HG03469 (cell line): ENCODE results near the gene PUS10.

Source experiments
- ATAC-seq: cut with Tn5 transposase; IDR thresholded peaks from one replicate; pipeline ENCODE4 v1.9.1; 2021; ENCODE audit warnings: mild to moderate bottlenecking, moderate library complexity, moderate number of reproducible peaks; ENCODE audit not compliant: unreplicated experiment

Gene PUS10

DNA sequence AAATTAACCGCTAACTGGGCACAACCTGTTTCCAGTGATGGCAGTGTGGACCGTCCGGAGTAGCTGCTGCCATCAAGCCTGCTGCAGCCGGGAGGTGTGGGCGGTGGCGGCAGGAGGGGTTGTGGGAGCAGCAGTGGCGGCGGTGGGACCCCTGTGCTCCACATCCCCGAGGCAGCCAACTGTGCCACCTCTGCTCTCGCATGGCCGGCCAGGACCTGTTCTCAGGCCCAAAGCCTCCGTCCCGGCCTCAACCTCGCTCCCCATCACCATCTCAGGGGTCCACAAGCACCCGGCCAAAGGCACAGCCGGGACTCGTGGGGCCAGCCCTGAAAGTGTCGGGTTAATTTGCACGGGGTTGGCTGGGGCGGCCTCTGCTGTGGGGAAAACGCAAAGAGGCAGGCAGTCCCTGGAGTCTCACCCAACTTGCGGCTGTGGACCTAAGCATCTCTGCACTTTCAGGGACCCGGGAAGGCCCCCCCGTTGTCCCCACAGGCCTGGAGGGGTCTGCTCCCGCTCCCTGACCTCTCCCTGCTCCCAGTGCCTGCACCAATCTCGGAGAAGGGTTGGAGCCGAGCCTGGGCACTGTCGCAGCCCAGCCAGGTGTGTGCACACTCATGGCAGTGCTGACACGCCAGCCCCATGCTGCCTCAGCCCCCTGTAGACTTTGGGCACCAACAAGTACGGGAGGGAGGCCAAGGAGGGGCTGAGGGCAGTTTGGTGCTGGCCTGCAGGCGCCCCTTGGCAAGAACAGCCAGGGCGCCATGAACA lies 45.0 kb downstream of the PUS10 start:
- ATAC-seq, result no peak

DNA sequence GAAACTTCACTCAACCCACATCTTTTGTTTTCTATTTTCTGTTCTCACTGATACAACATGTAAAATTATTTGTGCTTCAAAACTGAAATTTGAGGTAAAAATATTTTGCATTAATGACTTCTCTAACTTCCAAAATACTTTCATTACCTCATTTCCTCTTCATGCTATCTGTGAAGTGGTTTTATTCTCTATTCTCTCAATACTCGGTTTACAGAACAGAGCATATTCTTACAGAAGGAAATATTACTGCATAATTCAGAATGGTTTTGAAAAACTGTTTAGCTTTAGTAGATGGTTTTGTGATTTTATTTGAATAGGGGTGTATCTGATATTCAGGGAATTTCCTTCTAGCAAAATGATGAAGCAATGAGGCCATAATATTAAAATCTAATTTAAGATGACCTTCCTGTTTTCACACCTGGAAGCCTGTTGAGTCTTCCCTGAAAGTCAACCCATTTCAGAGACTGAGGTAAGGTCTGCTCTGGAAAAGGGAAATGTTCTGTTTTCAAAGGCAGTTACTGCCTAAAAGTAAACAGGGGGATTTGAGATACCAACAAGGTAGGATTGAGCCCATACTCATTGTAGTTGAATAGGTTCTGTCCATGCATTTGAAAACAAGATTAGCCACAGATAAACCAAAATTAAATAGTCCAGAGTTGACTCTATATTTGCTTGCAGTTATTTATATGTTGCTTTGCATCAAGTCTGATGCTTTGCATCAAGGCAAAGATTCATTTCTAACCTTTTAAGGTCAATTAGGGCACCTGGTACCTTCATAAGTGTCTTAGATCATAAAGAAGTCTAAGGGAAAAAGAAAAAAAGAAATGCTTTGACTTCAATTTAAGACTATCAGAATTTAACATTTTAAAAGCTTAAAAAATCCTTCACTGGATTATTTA lies 51.3 kb downstream of the PUS10 start:
- ATAC-seq, result no peak

DNA sequence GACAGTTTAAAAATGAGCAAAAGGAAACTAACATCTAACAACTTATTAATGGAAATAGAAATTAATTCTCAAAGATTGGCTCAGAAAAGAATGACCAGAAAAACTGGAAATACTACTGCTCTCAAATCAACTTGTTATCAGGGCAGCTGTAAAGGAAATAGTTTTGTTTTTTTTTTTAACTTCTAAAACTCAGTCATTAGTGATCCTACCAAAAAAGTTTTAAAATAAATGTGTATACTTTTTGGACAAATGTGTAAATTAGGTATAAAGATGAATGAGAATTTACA lies 52.6 kb downstream of the PUS10 start:
- ATAC-seq, result no peak

DNA sequence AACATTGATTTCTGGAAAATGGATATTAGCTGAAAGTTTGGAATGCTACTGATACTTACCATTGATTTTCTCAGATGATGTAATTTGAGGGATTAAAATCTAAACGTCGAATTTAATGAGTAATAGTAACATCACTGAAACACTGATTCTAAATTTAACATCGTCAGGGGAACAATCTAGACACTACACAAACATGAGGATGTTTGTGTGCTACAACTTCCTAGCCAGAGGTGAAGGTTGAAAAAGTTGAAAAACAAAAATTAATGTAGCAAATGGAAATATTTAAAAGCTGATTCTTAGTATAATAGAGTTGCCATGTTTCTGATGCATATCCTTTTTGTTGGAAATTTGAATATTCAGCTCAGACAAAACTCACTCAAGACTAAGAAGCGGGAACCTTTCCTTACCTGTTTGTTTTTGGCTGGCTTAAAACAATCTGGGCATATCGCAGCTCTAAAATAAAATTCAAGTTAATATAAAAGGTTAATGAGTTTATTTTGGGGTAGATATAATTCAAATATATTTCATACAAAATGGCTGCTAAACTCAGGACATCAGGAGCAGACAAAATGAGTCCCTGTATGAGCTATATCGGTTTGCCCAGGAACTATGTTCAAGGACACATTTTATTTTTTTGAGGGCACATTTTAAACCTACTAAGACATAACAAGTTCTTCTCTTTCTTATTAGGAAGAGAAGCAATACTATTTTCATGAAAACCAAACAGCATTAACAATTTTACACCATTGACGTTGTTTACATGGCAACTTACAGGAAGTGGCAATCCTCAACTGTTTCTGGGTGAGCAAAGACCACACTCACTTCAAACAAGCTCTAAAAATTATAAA lies 53.2 kb downstream of the PUS10 start:
- ATAC-seq, result no peak

DNA sequence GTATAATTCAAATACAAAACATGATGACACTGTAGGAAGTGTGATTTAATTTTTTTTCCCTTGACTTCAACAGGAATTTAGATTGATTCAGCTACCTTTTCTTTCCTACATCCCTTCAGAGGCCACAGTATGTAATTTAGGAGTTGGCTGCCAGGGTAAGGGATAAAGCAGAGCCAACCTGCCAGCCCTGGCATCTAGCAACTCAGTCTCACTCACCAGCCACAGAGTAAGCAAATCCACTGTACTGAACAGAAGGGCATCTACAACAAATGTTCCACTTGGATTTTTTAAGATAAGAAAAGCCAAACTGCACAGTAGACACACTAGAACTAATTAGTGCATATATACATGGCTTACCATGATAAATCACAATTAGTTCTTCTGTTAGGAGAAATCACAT lies 54.9 kb downstream of the PUS10 start:
- no peak for ATAC-seq

DNA sequence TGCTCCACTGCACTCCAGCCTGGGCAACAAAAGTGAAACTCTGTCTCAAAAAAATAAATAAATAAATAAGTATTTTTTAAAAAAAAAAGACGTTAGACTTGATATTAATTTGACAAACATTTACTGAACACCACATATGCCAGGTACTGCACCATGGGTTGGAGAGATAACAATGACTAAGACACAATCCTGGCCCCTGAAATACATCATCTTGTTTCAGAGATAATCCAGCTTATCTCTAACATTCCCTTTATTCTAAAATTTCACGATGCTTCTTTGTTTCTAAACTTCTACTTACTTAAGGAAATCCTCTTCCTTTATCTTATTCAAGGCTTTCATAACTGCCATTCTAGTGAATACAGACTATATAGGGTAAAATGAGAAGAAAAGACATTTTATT lies 55.5 kb downstream of the PUS10 start:
- no peak for ATAC-seq

DNA sequence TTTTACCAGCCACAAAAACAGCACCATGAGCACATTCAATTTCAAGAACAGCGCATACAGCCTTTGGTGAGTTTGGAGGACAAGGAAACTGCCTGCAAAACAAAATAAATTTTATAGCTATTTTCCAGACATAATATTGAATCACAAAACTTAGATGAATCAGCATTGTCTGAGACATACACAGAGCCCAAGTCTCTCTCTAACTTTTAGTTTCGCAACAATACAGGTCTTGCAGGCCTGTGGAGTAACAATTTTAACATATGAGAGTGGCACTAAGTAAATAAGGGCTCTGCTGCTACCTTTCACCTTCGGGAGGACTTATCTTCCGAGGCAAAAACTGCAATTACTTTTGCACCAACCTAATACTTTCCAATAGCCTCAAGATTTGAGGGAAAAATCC lies 56.6 kb downstream of the PUS10 start:
- ATAC-seq, result no peak

DNA sequence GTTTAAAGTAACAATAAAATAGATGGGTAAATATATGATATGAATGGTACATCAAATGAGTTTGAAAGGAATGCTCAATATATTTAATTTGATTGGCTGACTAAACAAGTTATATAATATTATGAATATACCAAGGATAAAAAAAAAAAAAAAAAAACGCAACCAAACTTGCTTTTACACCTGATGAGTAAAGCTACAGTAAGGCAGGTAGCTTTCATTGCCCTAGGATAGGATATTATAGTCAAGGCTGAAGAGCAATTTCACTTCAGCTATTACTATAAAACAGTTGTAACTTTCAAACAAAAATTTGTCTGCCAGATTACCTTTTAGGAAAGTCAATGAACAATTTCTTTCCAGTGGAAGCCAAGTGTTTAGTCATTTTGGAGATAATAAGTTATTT lies 57.3 kb downstream of the PUS10 start:
- ATAC-seq, result no peak

DNA sequence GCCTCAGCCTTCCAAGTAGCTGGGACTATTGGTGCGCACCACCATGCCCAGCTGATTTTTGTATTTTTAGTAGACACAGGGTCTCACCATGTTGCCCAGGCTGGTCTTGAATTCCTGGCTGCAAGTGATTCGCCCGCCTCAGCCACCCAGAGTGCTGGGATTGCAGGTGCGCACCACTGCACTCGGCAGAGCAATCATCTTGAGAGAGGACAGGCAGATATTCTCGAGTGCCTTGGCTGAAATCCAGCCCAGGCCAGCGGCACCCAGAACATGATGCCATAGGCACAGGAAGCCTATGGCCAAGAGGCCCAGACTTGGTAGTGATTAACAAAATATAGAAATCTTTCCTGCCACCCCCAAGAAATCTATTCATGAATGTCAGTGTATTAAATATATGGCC lies 58.6 kb downstream of the PUS10 start:
- ATAC-seq, result no peak

DNA sequence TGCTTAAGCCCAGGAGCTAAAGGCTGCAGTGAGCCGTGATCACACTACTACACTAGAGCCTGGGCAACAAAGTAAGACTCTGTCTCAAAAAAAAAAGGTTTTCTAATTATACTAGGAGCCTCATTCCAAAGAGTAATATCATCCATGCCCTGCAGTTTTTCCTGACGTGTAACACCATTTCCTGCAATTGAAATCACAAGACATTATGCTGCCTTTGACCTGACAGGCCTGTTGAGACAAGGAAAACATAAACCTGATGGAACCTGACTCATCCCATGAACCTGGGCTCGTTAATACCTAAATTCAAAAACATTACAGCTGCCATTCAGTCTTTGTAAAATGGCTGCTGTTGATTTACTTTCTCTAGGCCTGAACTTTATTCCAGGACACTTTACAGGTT lies 59.3 kb downstream of the PUS10 start:
- ATAC-seq, result no peak

DNA sequence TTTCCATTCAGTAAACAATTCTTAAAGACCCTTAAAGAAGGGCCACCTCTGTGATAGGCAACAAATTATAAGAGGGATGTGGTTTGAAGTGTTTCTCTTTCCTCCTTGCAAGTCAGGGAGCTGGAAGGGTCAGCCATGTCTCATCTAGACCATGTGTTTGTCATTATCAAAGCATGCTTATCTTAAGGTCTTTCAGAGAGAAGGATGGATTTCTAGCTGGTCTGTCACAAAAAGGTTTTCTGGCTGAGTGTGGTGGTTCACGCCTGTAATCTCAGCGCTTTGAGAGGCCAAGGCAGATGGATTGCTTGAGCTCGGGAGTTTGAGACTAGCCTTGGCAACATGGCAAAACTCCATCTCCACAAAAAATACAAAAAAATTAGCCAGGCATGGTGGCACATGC lies 59.7 kb downstream of the PUS10 start:
- ATAC-seq, result no peak

DNA sequence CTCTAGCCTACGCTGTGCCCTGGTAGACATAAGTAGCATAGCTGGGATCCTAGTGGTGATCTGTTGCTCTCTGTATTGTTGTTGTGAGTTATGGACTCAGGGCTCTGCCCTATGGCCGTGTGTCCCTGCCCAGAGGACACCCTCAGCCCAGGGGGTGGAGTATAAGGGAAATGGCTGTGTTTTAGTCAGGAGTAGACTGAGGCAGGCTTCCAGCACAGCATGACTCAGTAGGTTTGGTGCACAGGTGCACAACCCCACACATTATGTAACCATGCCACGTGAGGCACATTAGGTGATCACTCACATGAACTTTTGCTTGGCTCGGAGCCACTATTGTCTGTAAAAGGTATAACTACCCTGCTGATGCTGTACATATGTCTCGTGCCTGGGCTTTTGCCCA lies 60.4 kb downstream of the PUS10 start:
- ATAC-seq, result no peak

DNA sequence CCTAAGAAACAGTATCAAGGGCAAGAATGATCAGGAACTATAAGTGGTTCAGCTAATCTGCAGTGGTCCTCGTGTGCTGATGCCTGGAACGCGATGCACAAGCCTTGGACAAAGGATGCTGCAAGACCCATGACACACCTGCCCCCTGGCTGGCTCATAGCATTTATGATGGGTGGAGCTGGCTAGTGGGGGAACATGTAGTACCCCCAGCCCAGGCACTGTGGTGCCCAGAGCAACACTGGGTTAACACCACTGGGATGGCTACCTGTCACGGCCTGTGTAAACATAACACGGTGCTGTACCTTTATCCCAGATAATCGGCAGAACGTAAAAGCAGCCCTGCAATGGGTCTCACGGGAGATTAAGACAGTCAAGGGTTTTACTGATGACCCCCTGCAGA lies 60.8 kb downstream of the PUS10 start:
- ATAC-seq, result no peak

DNA sequence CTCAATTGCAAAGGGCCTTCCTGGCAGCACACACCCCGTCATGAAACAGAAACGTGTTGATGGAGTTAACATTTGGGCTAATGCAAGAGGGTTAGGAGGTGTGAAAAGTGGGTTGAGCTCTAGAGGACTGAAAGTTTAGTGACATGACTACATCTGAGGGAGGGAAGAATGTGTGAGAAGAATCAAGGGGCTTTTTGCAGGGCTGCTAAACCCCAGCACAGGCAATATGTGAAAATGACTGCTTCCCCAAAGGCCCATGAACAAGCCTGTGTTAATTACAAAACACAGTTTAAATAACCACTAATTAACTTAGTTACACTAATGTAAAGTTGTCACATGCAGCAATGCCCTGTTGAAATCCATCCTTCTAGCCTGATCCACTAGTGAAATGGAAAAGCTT lies 63.9 kb downstream of the PUS10 start:
- ATAC-seq, result no peak

DNA sequence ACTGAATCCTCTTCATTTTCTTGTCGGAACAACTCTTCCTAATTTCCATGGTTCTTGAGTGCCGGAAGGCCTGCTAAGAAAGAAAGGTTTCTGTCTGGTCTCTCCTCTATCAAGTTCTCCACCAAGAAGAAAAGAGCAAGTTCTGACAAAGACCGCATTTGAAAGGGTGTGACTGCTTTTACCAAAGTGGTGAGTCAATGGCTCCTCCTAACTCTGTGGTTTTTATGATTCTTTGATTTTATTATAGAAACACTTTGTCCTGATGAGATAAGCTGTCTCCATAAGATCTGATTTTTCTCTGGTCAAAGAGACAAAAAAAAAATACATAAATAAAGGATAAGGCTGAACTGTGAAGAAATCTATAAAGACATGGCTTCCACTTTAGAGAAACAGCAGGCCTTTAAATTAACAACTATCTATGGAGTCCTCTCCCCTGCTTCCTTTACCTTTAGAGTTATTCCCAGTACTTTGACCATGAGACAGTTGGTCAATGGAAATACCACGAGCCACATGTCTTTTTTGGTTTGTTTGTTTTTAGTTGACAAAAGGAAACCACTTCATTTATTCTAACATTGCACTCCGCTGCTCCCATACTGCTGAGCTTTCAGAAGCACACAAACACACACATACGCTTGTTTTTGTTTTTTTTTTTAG lies 69.0 kb downstream of the PUS10 start:
- no peak for ATAC-seq

DNA sequence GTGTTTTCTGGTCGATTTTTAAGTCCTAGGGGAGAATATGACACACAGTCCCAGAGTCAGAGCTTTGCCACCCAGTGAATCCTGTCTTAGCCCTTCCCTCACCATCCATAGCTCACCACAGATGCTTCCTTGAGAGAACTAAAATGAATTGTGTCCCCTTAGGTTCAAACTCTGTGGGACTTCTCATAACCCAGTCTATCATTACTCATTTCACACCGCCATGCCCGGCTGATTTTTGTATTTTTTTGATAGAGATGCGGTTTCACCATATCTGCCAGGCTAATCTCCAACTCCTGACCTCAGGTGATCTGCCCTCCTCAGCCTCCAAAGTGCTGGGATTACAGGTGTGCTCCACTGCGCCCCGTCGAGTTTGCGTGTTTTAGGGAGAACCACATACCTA lies 69.9 kb downstream of the PUS10 start:
- ATAC-seq, result no peak

DNA sequence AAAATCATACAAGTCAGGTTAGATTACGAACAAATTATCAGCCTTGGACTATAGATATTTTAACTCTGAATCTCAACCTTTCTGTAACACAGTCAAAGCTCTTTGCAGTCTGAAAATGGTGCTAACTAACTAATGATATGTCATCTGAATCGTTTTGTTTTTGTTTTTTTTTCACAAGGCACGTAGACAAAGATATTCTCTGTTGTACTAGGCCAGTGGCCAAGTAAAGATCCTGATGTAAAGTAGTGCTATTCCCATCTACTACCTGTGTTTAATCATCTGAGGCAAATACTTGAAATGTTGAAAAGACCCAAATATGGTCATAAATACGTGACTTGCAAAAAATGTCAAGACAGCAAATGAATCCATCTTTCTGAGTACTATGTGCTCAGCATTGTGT lies 71.0 kb downstream of the PUS10 start:
- no peak for ATAC-seq

DNA sequence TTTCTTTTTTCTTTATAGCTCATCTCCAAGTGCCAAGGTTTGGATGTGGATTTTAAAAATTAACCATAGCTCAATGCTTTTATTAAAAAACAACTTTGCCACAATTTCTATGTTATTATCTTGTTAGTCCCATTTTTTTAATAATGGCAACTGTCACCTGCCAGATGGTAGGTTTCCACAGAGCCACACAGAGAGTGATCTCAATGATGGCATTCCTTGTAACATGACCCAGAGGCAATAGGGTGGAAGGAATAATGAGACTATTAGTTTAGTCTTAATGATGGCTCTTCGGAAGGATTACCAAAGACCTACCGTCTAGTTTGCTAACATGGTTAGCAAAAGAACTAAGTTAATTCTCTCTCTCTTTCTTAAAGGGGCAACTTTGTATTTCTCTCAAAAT lies 72.7 kb downstream of the PUS10 start:
- ATAC-seq, result no peak

DNA sequence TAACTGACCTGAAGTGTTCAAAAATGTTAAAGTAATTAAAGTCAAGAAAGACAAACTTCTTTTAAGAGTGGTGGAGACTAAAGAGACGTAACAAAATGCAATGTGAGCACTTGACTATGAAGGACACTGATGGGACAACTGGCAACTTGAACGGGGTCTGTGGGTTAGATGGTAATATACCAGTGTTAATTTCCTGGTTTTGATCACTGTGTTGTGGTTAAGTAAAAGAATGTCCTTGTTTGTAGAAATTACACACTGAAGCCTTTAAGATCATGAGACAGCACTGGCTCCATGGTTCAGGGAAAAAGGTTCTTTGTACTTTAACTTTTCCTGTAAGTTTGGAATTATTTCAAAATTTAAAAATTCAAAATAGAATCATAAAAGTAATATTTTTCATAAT lies 78.4 kb downstream of the PUS10 start:
- ATAC-seq, result no peak

DNA sequence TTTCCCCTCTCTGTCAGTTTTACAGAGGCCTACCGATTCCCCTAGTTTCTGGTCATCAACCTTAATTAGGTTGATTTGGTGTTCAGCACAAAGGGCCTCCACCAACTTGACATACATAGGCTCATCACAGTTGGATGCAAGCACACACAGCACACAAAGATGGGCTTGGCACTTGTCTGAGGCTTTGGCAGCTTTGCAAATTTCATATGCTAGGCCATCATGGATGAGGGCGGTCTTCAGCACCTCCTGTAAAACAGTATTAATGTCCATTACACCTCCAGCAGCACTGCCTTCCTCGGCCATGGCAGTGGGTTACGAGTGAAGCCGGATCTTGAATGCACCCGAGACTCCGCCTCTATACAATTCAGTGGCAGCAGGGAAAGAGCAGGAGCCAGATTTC lies 79.8 kb downstream of the PUS10 start:
- ATAC-seq, result no peak

DNA sequence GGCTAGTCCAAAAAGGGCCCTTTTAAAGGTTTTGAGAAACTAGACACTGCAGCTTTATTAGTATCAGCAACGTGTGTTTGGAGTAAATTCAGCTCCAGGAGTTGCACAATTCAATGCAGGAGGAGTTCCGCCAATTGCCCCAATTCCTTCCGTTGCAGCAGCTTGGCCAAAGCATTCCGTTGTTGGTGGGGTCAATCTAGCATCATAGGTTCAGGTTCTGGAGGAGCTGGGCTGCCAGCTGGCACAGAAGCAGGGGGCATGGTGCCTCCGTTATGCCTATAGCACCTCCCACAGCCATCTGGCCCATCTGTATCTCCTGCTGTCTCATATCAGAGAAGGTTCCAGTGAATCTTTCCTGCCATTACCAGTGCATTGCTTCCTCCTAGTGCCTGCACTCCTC lies 81.3 kb downstream of the PUS10 start:
- no peak for ATAC-seq
